ENCODE data around the gene S100B. TPM values are rescaled to one million over a fixed set of nuclear protein-coding genes. Genes with fewer than 3 reads are reported as not detected.

Gene S100B
- total and polyA plus RNA-seq, 12 donors, result 0.48 to 39.3 (median 8.3) TPM

- WGBS, 4 donors, result 66 to 73% (median 69%) methylated on average over 9 of the region's 9 CpGs
- peaks cover 0 to 7% of the 10 kb centered on the region in 2 donors for H3K4me1 ChIP-seq (replicated peaks in 1 of 2)
Measured at GRCh38 chr21:46604329-46604974, 430 bp downstream of the S100B start.

DNA sequence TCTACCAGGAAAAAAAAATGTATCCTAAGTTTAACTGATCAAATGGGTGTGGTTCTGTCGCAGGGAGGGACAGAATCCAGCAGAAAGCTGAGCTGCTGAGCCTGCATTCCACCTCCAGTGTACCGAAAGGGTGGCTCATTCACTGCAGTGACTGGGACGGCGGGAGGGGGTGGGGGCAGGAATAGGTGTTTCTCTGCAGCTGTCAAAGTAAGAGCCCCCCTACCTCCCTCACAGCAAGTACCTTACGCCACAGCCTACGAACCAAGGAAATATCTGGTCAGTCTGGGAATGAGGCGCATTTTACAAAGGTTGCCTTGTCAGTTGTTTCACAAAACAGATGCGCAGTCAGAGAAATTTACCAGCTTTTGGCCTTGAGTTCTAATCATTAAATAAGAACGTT, 1.7 kb downstream of the S100B start:
- TF ChIP-seq CTCF (IDR thresholded peaks at IDR 0.05), result no peak
- TF ChIP-seq POLR2A (IDR thresholded peaks at IDR 0.05), result no peak
- 50 to 64% (median 51%) methylated on average over 7 to 9 of the region's 9 CpGs for WGBS, 4 donors
- Histone ChIP-seq H3K36me3 (replicated peaks in 1 of 2) (no peaks in the 10 kb centered on the region), H3K9me3 (replicated peaks in 1 of 3) (no peaks in the 10 kb centered on the region), H3K4me3 (no peak overlapping the region), H3K4me1 (replicated peaks in 1 of 2) (peaks cover 0 to 17% of the 10 kb centered on the region in 2 donors), H3K27me3 (no peaks in the 10 kb centered on the region), H3K27ac (no peak overlapping the region)
- DNase-seq, result no peak
- intact Hi-C loops (cut with DNase I), result no loop called here

More at GRCh38 chr21:46604329-46604974, 430 bp downstream of the S100B start:
- H3K27ac ChIP-seq, result no peak overlapping the region
- TF ChIP-seq POLR2A (IDR thresholded peaks at IDR 0.05) (no peak), CTCF (IDR thresholded peaks at IDR 0.05) (no peak)
- DNase-seq, result no peak
- H3K4me3 ChIP-seq, result no peak overlapping the region
- intact Hi-C loops (cut with DNase I), result no loop called here
- peaks cover under 1% of the 10 kb centered on the region for H3K27me3 ChIP-seq
- H3K9me3 ChIP-seq (replicated peaks in 1 of 3), result no peaks in the 10 kb centered on the region
- no peaks in the 10 kb centered on the region for H3K36me3 ChIP-seq (replicated peaks in 1 of 2)

GRCh38 chr21:46600978-46601377, 3.9 kb downstream of the S100B start:
- no peaks in the 10 kb centered on the region for H3K36me3 ChIP-seq (replicated peaks in 1 of 2)
- 74 to 100% (median 79%) methylated on average over 2 to 9 of the region's 9 CpGs for WGBS, 4 donors
- H3K27ac ChIP-seq, result no peak overlapping the region
- TF ChIP-seq CTCF (IDR thresholded peaks at IDR 0.05), result no peak
- no peak for TF ChIP-seq POLR2A (IDR thresholded peaks at IDR 0.05)
- H3K9me3 ChIP-seq (replicated peaks in 1 of 3), result no peaks in the 10 kb centered on the region
- peaks cover 0 to 17% of the 10 kb centered on the region in 2 donors for H3K4me1 ChIP-seq (replicated peaks in 1 of 2)
- intact Hi-C loops (cut with DNase I), result no loop called here
- DNase-seq, result no peak
- no peaks in the 10 kb centered on the region for H3K27me3 ChIP-seq
- no peak overlapping the region for H3K4me3 ChIP-seq

DNA sequence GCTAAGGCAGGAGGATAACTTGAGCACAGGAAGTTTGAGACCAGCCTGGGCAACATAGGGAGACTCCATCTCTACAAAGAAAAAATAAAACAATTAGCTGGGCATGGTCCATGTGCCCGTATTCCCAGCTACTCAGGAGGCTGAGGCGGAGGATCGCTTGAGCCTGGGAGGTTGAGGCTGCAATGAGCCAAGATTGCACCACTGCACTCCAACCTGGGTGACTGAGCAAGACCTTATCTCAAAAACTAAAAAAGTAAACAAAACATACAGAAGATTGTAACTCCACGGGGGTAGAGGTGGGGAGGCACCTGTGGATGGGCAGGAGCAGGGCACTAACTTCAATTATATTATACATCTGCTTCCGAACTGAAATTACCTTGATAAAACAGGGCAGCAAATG, 4.6 kb downstream of the S100B start:
- H3K4me1 ChIP-seq (replicated peaks in 1 of 2), result peaks cover 0 to 17% of the 10 kb centered on the region in 2 donors
- no peak overlapping the region for H3K4me3 ChIP-seq
- DNase-seq, result no peak
- TF ChIP-seq POLR2A (IDR thresholded peaks at IDR 0.05) (no peak), CTCF (IDR thresholded peaks at IDR 0.05) (no peak)
- 87 to 90% (median 88%) methylated on average over 5 of the region's 5 CpGs for WGBS, 4 donors
- H3K9me3 ChIP-seq (replicated peaks in 1 of 3), result no peaks in the 10 kb centered on the region
- H3K36me3 ChIP-seq (replicated peaks in 1 of 2), result no peaks in the 10 kb centered on the region
- H3K27ac ChIP-seq, result peak overlapping the region in 1 of 5 donors; percentile 2
- no peaks in the 10 kb centered on the region for H3K27me3 ChIP-seq
- intact Hi-C loops (cut with DNase I), result no loop called here
